Testis (tissue), 3 donors: ENCODE measurements around the gene CDYL. TPM values are rescaled to one million over a fixed set of nuclear protein-coding genes. Genes with fewer than 3 reads are reported as not detected.
"Not testable (repeated sequence)": the region's sequence is repeated elsewhere in the genome, so short reads cannot be mapped to it uniquely, and the experiment has no call there.

Source experiments
- DNase-seq: peaks from one replicate; pipeline ENCODE4 v3.0.0-alpha.2; 2019
- H3K27ac ChIP-seq, 2 donors: fragments of 200-600 bp; sonication (generic); one replicate each; pipeline ENCODE4 v1.5.1; 2019
- H3K27me3 ChIP-seq: fragments of 200-600 bp; sonication (generic); one replicate; pipeline ENCODE4 v1.5.1; 2019
- H3K36me3 ChIP-seq: fragments of 200-600 bp; sonication (generic); one replicate; pipeline ENCODE4 v1.5.1; 2017; ENCODE audit warnings: low read depth; ENCODE audit errors: missing control alignments
- H3K4me1 ChIP-seq: fragments of 200-600 bp; sonication (generic); one replicate; pipeline ENCODE4 v1.5.1; 2019
- H3K4me3 ChIP-seq, 2 donors: fragments of 200-600 bp; sonication (generic); one replicate each; pipeline ENCODE4 v1.5.1; 2017 to 2019
- H3K9me3 ChIP-seq: fragments of 200-600 bp; sonication (generic); one replicate; pipeline ENCODE4 v1.5.1; 2017
- POLR2A ChIP-seq: fragments of 450-650 bp; IDR thresholded peaks from one replicate; pipeline ENCODE4 v1.6.1; 2017; ENCODE audit warnings: antibody characterized with exemption, mild to moderate bottlenecking, moderate library complexity
- WGBS, 2 donors: methylation state at CpG; one replicate each; pipeline ENCODE4 v1.1.5; 2018; 5-methylcytosine and 5-hydroxymethylcytosine counted together
- intact Hi-C: fragments of 100-400 bp; cut with DNase I; formaldehyde crosslinking; loops from one replicate; pipeline ENCODE4 v1.15.1; 2023; ENCODE audit warnings: low total_unique reads
- polyA plus RNA-seq: library from polyadenylated mRNA; stranded (reverse); fragments of 350-450 nt; fragmentation: Illumina TruSeq; extraction: RNeasy Lipid Tissue Mini Kit (QIAGEN cat#74804); gene quantifications from one replicate; pipeline ENCODE4 v1.2.3, GENCODE V29; 2014; ENCODE audit warnings: low read depth, low replicate concordance; ENCODE audit not compliant: insufficient read depth
- total RNA-seq, 2 donors: library from RNA; depleted of rRNA; stranded (reverse); fragments of >200 nt; gene quantifications; one replicate each; pipeline ENCODE4 v1.2.3, GENCODE V29; 2016
- TF ChIP-seq, protein P1 (sequence below), 3 experiments: fragments of 450-650 bp in 2 of 3; fragments of 200-600 bp in 1 of 3; sonication (generic) in 1 of 3; IDR thresholded peaks; one replicate each; pipeline ENCODE4 v1.5.1; 2016 to 2019; ENCODE audit warnings: antibody characterized with exemption in 3 of 3, mild to moderate bottlenecking in 2 of 3, moderate library complexity in 1 of 3

The CDYL gene
- total and polyA plus RNA-seq, 3 donors from 2014 or later, result 26.8 to 72.8 (median 46.3) TPM

DNA sequence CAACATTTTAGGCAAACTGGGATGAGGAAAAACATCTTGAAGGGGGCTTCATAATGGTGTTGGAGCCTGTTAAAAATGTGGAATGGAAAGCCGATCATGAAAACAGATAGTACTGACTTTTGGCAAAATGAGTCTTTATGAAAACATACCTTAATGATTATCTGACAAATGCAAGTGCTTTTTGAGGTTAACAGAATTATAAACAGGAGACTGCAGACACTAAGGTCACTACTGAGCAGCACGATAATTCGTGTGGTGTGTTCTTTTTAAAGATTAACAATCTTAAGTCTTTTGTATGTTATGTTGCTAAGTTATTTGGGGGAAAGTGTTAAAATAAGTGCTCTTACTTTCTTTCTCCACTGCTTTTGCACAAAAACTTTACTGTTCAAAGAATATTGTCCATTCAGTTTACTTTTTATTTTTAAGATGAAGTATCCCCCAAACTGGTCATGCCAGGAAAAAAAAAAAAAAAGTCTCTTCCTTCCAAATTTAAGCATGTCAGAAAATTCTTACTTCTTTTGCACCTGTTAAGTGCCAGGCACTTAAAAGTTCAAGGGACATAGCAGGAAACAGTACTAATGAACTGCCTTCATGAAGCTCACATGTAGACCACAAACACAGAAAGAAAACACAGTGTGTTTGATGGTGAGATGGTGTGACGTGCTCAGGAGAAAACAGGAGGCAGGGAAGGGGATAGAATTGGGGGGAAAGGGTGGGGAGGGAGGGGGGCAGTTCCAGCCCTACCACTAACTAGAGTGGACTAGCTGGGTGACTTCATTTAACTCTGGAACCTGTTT, 73.2 kb downstream of the CDYL start:
- no peak overlapping the region for H3K27ac ChIP-seq
- H3K9me3 ChIP-seq, result no peaks in the 10 kb centered on the region
- TF ChIP-seq, protein P1, sequence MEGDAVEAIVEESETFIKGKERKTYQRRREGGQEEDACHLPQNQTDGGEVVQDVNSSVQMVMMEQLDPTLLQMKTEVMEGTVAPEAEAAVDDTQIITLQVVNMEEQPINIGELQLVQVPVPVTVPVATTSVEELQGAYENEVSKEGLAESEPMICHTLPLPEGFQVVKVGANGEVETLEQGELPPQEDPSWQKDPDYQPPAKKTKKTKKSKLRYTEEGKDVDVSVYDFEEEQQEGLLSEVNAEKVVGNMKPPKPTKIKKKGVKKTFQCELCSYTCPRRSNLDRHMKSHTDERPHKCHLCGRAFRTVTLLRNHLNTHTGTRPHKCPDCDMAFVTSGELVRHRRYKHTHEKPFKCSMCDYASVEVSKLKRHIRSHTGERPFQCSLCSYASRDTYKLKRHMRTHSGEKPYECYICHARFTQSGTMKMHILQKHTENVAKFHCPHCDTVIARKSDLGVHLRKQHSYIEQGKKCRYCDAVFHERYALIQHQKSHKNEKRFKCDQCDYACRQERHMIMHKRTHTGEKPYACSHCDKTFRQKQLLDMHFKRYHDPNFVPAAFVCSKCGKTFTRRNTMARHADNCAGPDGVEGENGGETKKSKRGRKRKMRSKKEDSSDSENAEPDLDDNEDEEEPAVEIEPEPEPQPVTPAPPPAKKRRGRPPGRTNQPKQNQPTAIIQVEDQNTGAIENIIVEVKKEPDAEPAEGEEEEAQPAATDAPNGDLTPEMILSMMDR (IDR thresholded peaks at IDR 0.05), result no peak
- no peak overlapping the region for H3K4me3 ChIP-seq
- no peaks in the 10 kb centered on the region for H3K27me3 ChIP-seq
- DNase-seq, result no peak
- no peaks in the 10 kb centered on the region for H3K36me3 ChIP-seq
- intact Hi-C loops, result no loop called here
- 53 to 55% methylated on average over 4 of the region's 4 CpGs for WGBS, 2 donors
- no peaks in the 10 kb centered on the region for H3K4me1 ChIP-seq

DNA sequence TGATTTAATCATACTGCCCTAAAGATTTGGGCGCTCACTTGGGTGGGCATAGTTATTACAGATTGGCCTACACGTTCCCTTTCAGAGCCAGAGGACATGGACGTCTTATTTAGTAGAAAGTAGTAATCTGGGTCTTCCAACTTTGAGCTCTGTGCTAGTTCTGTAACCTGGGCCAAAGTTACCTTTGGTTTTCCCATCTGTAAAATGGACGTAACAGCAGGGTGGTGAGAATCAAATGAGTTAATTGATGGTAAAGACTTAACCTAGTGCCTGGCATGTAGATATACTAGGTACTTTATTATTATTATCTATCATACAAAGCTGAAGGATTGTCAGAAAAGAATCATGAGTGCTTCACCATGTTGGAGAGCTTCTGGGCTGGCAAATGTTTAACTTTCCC, 74.8 kb downstream of the CDYL start:
- intact Hi-C loops, result no loop called here
- DNase-seq, result no peak
- 94 to 95% methylated on average over 4 of the region's 4 CpGs for WGBS, 2 donors
- no peaks in the 10 kb centered on the region for H3K9me3 ChIP-seq
- H3K27ac ChIP-seq, result no peak overlapping the region
- H3K4me3 ChIP-seq, result no peak overlapping the region
- no peaks in the 10 kb centered on the region for H3K27me3 ChIP-seq
- TF ChIP-seq, protein P1 (IDR thresholded peaks at IDR 0.05), result no peak
- no peak for TF ChIP-seq POLR2A
- no peaks in the 10 kb centered on the region for H3K4me1 ChIP-seq
- no peaks in the 10 kb centered on the region for H3K36me3 ChIP-seq

DNA sequence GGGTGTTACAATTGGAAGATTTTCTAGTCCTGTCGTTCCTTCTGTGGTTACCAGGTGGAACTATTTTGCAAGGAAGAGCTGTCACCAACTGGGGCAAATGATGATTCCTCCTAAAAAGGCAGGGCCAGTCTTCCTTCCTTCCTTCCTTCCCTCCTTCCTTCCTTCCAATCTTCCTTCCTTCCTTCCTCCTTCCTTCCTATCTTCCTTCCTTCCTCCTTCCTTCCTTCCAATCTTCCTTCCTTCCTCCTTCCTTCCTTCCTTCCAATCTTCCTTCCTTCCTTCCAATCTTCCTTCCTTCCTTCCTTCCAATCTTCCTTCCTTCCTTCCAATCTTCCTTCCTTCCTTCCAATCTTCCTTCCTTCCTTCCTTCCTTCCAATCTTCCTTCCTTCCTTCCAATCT, 76.0 kb downstream of the CDYL start:
- intact Hi-C loops, result not testable (repeated sequence)

DNA sequence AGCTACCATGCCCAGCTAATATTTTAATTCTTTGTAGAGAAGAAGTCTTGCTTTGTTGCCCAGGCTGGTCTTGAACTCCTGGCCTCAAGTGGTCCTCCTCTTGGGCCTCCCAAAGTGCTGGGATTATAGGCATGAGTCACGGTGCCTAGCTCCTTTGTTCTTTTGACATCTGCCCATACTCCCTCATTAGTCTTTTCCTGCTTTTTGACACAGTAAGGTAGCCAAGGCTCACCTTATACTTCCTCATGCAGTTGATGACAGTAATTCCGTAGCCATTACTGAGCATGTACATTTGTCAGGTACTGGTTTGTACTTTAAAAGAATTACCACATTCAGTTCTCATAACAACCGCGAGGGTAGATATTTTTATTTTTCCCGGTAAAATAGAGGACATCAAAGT, 76.7 kb downstream of the CDYL start:
- H3K27ac ChIP-seq, result no peak overlapping the region
- no peaks in the 10 kb centered on the region for H3K36me3 ChIP-seq
- 93 to 96% methylated on average over 5 of the region's 5 CpGs for WGBS, 2 donors
- intact Hi-C loops, result no loop called here
- TF ChIP-seq, protein P1 (IDR thresholded peaks at IDR 0.05), result no peak
- no peaks in the 10 kb centered on the region for H3K4me1 ChIP-seq
- H3K27me3 ChIP-seq, result no peaks in the 10 kb centered on the region
- no peak overlapping the region for H3K4me3 ChIP-seq
- H3K9me3 ChIP-seq, result no peaks in the 10 kb centered on the region
- DNase-seq, result no peak

More for the DNA sequence above, 76.0 kb downstream of the CDYL start:
- not testable (repeated sequence) for H3K27me3 ChIP-seq, H3K4me1 ChIP-seq, H3K4me3 ChIP-seq, H3K27ac ChIP-seq, H3K36me3 ChIP-seq, DNase-seq, H3K9me3 ChIP-seq
- WGBS, 2 donors, result 82 to 88% methylated on average over 1 of the region's 1 CpG

DNA sequence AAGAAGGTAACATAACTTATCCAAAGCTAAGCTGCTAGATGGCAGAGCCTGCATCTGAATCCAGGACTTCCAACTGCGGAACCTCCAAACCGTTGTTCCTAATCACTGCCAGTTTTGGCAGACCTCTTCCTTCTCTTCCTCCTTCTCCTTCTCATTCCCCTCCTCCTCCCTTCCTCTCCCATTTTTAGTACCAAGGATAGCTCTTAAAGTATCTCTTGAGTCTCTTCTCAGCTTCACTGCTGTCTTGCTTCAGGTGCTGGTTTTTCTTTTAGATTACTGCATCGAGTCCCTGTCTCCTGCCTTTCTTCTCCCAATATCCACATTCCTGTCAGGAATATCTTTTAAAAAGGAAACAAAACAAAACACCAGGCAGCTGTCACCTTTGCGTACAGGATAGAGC, 77.1 kb downstream of the CDYL start:
- Histone ChIP-seq H3K4me1 (no peaks in the 10 kb centered on the region), H3K36me3 (no peaks in the 10 kb centered on the region), H3K4me3 (no peak overlapping the region), H3K9me3 (no peaks in the 10 kb centered on the region), H3K27ac (no peak overlapping the region), H3K27me3 (no peaks in the 10 kb centered on the region)
- no peak for TF ChIP-seq POLR2A
- TF ChIP-seq, protein P1 (IDR thresholded peaks at IDR 0.05), result no peak
- intact Hi-C loops, result no loop called here
- DNase-seq, result no peak
- 77 to 81% methylated on average over 4 of the region's 4 CpGs for WGBS, 2 donors
